ENCODE data around the gene OR4Q3.
"Not testable (repeated sequence)": the region's sequence is repeated elsewhere in the genome, so short reads cannot be mapped to it uniquely, and the experiment has no call there.

OR4Q3 gene

GRCh38 chr14:19743256-19743655, at the start of gene OR4Q3:
Gene OR4Q3, plus strand, starts transcription at chr14:19743571.
- TF ChIP-seq, protein P1, sequence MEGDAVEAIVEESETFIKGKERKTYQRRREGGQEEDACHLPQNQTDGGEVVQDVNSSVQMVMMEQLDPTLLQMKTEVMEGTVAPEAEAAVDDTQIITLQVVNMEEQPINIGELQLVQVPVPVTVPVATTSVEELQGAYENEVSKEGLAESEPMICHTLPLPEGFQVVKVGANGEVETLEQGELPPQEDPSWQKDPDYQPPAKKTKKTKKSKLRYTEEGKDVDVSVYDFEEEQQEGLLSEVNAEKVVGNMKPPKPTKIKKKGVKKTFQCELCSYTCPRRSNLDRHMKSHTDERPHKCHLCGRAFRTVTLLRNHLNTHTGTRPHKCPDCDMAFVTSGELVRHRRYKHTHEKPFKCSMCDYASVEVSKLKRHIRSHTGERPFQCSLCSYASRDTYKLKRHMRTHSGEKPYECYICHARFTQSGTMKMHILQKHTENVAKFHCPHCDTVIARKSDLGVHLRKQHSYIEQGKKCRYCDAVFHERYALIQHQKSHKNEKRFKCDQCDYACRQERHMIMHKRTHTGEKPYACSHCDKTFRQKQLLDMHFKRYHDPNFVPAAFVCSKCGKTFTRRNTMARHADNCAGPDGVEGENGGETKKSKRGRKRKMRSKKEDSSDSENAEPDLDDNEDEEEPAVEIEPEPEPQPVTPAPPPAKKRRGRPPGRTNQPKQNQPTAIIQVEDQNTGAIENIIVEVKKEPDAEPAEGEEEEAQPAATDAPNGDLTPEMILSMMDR (IDR thresholded peaks at IDR 0.05) = no peak

DNA sequence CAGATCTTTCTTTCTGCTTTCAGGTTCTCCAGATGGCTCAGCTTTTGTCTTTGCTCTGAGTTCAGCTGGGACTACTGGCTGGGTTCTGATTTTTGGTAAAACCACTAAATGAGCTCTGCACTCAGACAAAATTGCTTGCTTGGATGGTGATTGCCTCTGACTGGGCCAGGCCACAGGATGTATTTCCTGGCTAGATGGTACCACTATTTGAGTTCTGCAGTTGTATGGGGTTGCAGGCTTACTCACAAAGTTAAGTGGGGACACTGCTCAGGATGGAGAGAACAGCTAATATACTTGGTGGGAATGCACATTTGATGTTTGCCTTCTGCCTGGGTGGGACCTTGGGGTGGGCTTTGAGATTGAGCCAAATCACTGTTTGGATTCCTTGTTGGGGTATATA, 14.0 kb upstream of the OR4Q3 start:
- TF ChIP-seq, protein P1 (IDR thresholded peaks at IDR 0.05) = no peak

DNA sequence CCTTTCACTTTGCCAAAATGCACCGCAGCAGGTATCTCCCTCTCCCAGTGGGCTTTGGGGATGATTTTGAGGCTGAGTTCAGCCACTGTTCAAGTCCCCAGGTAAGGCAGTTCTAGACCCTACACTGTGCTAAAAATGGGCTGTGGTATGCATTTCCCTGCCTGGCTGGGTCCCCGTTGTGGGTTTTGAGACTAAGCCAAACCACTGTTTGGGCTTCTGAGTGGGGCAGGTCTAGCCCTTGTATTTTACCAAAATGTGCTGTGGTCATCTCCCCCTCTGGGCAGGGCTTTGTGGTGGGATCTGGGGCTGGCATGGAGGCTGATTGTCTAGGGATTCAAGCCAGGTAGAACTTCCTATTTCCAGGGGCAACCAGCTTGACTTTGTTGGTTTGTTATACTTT, 13.6 kb upstream of the OR4Q3 start:
- TF ChIP-seq, protein P1 (IDR thresholded peaks at IDR 0.05) = no peak

DNA sequence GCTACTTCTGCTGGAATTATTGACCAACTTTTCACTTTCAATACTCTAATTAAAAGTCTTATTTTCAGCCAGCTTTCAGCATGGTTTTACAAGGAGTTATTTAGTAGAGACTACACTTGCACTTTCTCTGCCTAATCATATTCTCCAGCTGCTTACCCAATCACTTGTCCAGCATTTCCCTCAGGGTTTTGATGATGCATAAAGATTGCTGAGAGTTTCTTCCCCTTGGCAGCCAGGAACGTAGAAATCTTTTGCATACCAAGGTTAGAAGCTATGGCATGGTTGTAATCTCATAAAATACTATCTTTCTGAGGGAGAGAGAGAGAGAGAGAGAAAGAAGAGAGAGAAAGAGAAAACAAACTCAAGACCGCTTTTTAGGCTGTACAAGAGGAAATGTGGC, 10.8 kb downstream of the OR4Q3 start:
- TF ChIP-seq, protein P1 (IDR thresholded peaks at IDR 0.05) = no peak

DNA sequence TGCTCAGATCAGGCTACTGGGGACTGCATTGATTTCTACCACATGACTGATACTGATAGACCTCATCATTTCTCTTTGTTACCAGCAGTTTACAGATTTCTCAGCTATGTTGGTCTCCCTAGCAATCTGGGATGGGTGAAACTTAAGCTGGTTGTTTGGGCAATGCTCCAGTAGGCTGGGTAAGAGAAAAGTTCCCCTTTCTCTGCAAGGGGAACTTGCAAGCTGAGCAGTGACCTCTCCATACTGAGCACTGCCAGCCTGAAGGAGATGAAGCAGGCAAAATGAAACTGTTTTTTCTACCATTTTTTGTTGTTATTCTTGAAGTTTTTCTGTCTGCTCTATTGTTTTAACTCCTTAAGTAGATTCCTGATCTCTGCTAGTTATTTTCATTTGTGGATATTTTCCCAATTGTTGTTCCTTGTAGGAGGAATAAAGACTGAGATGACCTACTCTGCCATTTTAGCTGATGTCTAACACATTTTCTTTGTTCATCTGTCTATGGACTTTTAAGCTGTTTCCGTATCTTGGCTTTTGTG, 28.6 kb downstream of the OR4Q3 start:
- TF ChIP-seq, protein P1 (IDR thresholded peaks at IDR 0.05) = no peak

DNA sequence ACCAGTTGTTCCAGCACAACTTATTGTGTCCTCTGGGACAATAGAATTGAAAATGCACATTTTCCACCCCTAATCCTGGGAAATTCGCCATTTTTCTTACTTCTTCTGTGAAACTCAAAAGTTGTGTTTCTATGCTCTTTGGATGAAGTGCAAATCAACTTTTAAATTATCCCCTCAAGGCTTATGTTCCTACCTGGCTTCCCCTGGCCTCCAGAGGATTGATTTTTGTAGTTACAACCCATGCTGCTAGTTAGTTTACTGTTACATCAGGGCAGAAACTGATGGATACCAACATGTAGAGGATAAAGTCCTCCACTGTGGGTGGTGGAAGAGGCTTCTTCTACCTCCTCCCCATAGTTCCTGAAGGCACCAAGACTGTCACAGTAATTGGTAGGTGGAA, 29.8 kb downstream of the OR4Q3 start, which contains the start of gene OR4M1:
OR4M1 (plus strand) TSS at position 301 of the 400 bp plus-strand sequence. CDS start 6,819 bp downstream, outside the sequence.
- TF ChIP-seq, protein P1 (IDR thresholded peaks at IDR 0.05) = not testable (repeated sequence)

- TF ChIP-seq, protein P1 (IDR thresholded peaks at IDR 0.05) = no peak
These were observed 32.2 kb downstream of the OR4Q3 start for GRCh38 chr14:19775587-19775986.
